SU-DHL-6 (cell line): ENCODE results near the gene KCND2.
"Not testable (repeated sequence)": the region's sequence is repeated elsewhere in the genome, so short reads cannot be mapped to it uniquely, and the experiment has no call there.

Source experiments
- H2AFZ ChIP-seq: fragments of 200-600 bp; sonication (generic); 2 replicates; pipeline ENCODE4 v1.6.1; 2014; ENCODE audit warnings: low read depth, mild to moderate bottlenecking, moderate library complexity, mixed read lengths, antibody characterized with exemption, low read length; ENCODE audit not compliant: severe bottlenecking
- H3F3A ChIP-seq: fragments of 200-600 bp; shearing (Covaris generic); 2 replicates; pipeline ENCODE4 v1.6.0; 2016; ENCODE audit warnings: antibody characterized with exemption, mild to moderate bottlenecking; ENCODE audit not compliant: insufficient read depth
- H3K27ac ChIP-seq: fragments of 200-600 bp; sonication (generic); 2 replicates; pipeline ENCODE4 v1.5.1; 2016; ENCODE audit warnings: low read depth, mild to moderate bottlenecking, low read length, moderate library complexity, mixed read lengths
- H3K27me3 ChIP-seq: fragments of 200-600 bp; sonication (generic), shearing (Covaris generic); 2 replicates; pipeline ENCODE4 v1.6.0; 2014; ENCODE audit warnings: mild to moderate bottlenecking, low read length
- H3K36me3 ChIP-seq: fragments of 200-600 bp; sonication (generic); 2 replicates; pipeline ENCODE4 v1.6.1; 2014; ENCODE audit warnings: mild to moderate bottlenecking, low read length, mixed read lengths
- H3K4me2 ChIP-seq: fragments of 300-600, 200-600 bp; shearing (Covaris generic), sonication (generic); 2 replicates; pipeline ENCODE4 v1.6.0; 2014; ENCODE audit warnings: low read length, low read depth, mild to moderate bottlenecking; ENCODE audit not compliant: poor library complexity, severe bottlenecking
- H3K4me3 ChIP-seq: fragments of 200-600 bp; sonication (generic); 2 replicates; pipeline ENCODE4 v1.5.1; 2014; ENCODE audit warnings: antibody characterized with exemption, low read length, mild to moderate bottlenecking, mixed read lengths; ENCODE audit not compliant: insufficient read depth, poor library complexity, severe bottlenecking
- H3K79me2 ChIP-seq: fragments of 200-600 bp; sonication (generic); 2 replicates; pipeline ENCODE4 v1.6.1; 2014; ENCODE audit warnings: mild to moderate bottlenecking, low read length, moderate library complexity; ENCODE audit not compliant: insufficient read depth
- H3K9ac ChIP-seq: fragments of 200-600 bp; sonication (generic); 2 replicates; pipeline ENCODE4 v1.7.0; 2014; ENCODE audit warnings: mild to moderate bottlenecking, low read length
- H3K9me2 ChIP-seq: fragments of 200-600 bp; sonication (generic); replicated peaks from 2 replicates; pipeline ENCODE4 v1.6.1; 2014; ENCODE audit warnings: low read length; ENCODE audit not compliant: insufficient read depth
- H3K9me3 ChIP-seq: fragments of 200-600 bp; sonication (generic); 2 replicates; pipeline ENCODE4 v1.6.1; 2014; ENCODE audit warnings: low read length, mixed read lengths; ENCODE audit not compliant: insufficient read depth
- H4K20me1 ChIP-seq: fragments of 200-600 bp; sonication (generic); 2 replicates; pipeline ENCODE4 v1.6.1; 2014; ENCODE audit warnings: low read depth, mild to moderate bottlenecking, antibody characterized with exemption, low read length, moderate library complexity, mixed read lengths
- CTCF ChIP-seq: fragments of 200-600 bp; sonication (generic); IDR thresholded peaks from one replicate; pipeline ENCODE4 v1.5.1; 2017; ENCODE audit warnings: antibody characterized with exemption, mild to moderate bottlenecking, low read length, moderate library complexity; ENCODE audit not compliant: insufficient read depth, poor library complexity, severe bottlenecking
- EZH2phosphoT487 ChIP-seq: fragments of 200-600 bp; sonication (generic), shearing (Covaris generic); conservative IDR thresholded peaks from 2 replicates; pipeline ENCODE4 v1.6.1; 2018; ENCODE audit warnings: mild to moderate bottlenecking, antibody characterized with exemption, low read length, moderate library complexity, mixed read lengths

Gene KCND2

GRCh38 chr7:120567204-120567603 is 294.2 kb downstream of the KCND2 start:
- no peaks in the 10 kb centered on the region for H4K20me1 ChIP-seq
- no peak overlapping the region for H3K27ac ChIP-seq
- no peak overlapping the region for H3K4me2 ChIP-seq
- H3F3A ChIP-seq: no peaks in the 10 kb centered on the region
- H3K9me3 ChIP-seq: no peaks in the 10 kb centered on the region
- no peak overlapping the region for H2AFZ ChIP-seq
- TF ChIP-seq CTCF: no peak
- TF ChIP-seq EZH2phosphoT487: no peak
- no peaks in the 10 kb centered on the region for H3K36me3 ChIP-seq
- no peaks in the 10 kb centered on the region for H3K79me2 ChIP-seq
- no peak overlapping the region for H3K4me3 ChIP-seq
- H3K27me3 ChIP-seq: no peaks in the 10 kb centered on the region
- H3K9ac ChIP-seq: no peak overlapping the region
- H3K9me2 ChIP-seq: no peaks in the 10 kb centered on the region

- not testable (repeated sequence) for H3K9me2 ChIP-seq, H3K9ac ChIP-seq, H3K4me2 ChIP-seq, H2AFZ ChIP-seq, H4K20me1 ChIP-seq, H3K79me2 ChIP-seq, H3K9me3 ChIP-seq, H3K27ac ChIP-seq, H3F3A ChIP-seq, H3K27me3 ChIP-seq, H3K4me3 ChIP-seq, H3K36me3 ChIP-seq
Observed at GRCh38 chr7:120578657-120579056, 305.7 kb downstream of the KCND2 start.

- Histone ChIP-seq H3F3A (no peaks in the 10 kb centered on the region), H3K4me2 (no peak overlapping the region), H3K9me3 (no peaks in the 10 kb centered on the region), H4K20me1 (no peaks in the 10 kb centered on the region), H3K4me3 (no peak overlapping the region), H3K27ac (no peak overlapping the region), H3K36me3 (no peaks in the 10 kb centered on the region), H2AFZ (no peak overlapping the region), H3K27me3 (no peaks in the 10 kb centered on the region), H3K9ac (no peak overlapping the region), H3K79me2 (no peaks in the 10 kb centered on the region), H3K9me2 (no peaks in the 10 kb centered on the region)
- no peak for TF ChIP-seq EZH2phosphoT487
- no peak for TF ChIP-seq CTCF
Observed at GRCh38 chr7:120582916-120583315, 309.9 kb downstream of the KCND2 start.

- TF ChIP-seq EZH2phosphoT487 (no peak), CTCF (no peak)
- H3K9me3 ChIP-seq: no peaks in the 10 kb centered on the region
- H3K9me2 ChIP-seq: no peaks in the 10 kb centered on the region
- H4K20me1 ChIP-seq: no peaks in the 10 kb centered on the region
- no peak overlapping the region for H3K4me3 ChIP-seq
- H3K27me3 ChIP-seq: no peaks in the 10 kb centered on the region
- no peak overlapping the region for H3K4me2 ChIP-seq
- H2AFZ ChIP-seq: no peak overlapping the region
- no peak overlapping the region for H3K9ac ChIP-seq
- no peaks in the 10 kb centered on the region for H3F3A ChIP-seq
- H3K79me2 ChIP-seq: no peaks in the 10 kb centered on the region
- H3K36me3 ChIP-seq: no peaks in the 10 kb centered on the region
- H3K27ac ChIP-seq: no peak overlapping the region
Observed at GRCh38 chr7:120583899-120584586, 311.1 kb downstream of the KCND2 start.
